GM12878 (cell line): Measurements from ENCODE around the gene NUDT14. TPM values are rescaled to one million over a fixed set of nuclear protein-coding genes. Genes with fewer than 3 reads are reported as not detected.

Experiments
- ATAC-seq: fragments of 200-7000 bp; cut with Tn5 transposase; 3 replicates; pipeline ENCODE4 v1.9.1; 2020; ENCODE audit warnings: mild to moderate bottlenecking, moderate library complexity
- BruUV-seq: library from RNA; stranded (reverse); fragments of 400-500 nt; replicated peaks from 2 replicates; lab custom pipeline; 2021; lab: Mats Ljungman, UMichigan
- CTCF ChIA-PET: fragments of 300-600 bp; sonication (Branson Sonifier 250); formaldehyde crosslinking; extraction: SDS; loops from one replicate; lab custom pipeline; 2021; ENCODE audit warnings: inconsistent platforms; lab: Yijun Ruan, JAX
- POLR2A ChIA-PET: fragments of 350-600 bp; formaldehyde crosslinking; extraction: SDS; loops from one replicate; lab custom pipeline; 2021; ENCODE audit warnings: inconsistent platforms; lab: Charles Lee
- RAD21 ChIA-PET: fragments of 300-600 bp; sonication (Branson Sonifier 250); formaldehyde crosslinking; loops from one replicate; lab custom pipeline; 2023; ENCODE audit warnings: antibody characterized with exemption; ENCODE audit not compliant: unreplicated experiment; lab: Charles Lee
- SMC1A ChIA-PET: fragments of 300-600 bp; sonication (Branson Sonifier 250); formaldehyde crosslinking; loops from one replicate; lab custom pipeline; 2023; ENCODE audit not compliant: unreplicated experiment, uncharacterized antibody; lab: Charles Lee
- DNase-seq: peaks from one replicate; pipeline ENCODE4 v3.0.0-alpha.2; 2011; ENCODE audit warnings: low read depth, low spot score
- FAIRE-seq: peaks from 3 replicates; lab custom pipeline; 2011; peaks lifted over from hg19 to GRCh38; lab: Jason Lieb, UNC
- H2AFZ ChIP-seq: 2 replicates; pipeline ENCODE4 v1.6.0; 2011; ENCODE audit warnings: low read depth, low read length, control low read depth; ENCODE audit not compliant: control insufficient read depth
- H3K27ac ChIP-seq: 2 replicates; pipeline ENCODE4 v1.5.1; 2011; ENCODE audit warnings: control low read depth; ENCODE audit not compliant: control insufficient read depth, insufficient read depth
- H3K27me3 ChIP-seq, 2 experiments: replicated peaks in 1 of 2; 2 replicates each; pipeline versions ENCODE4 v1.6.0 to v1.6.1; 2011; ENCODE audit warnings: low read length in 1 of 2; ENCODE audit not compliant: control insufficient read depth in 2 of 2, insufficient read depth in 2 of 2
- H3K36me3 ChIP-seq, 2 experiments: 2 replicates each; pipeline ENCODE4 v1.5.1; 2011; ENCODE audit warnings: low read length in 1 of 2; ENCODE audit not compliant: control insufficient read depth in 2 of 2, insufficient read depth in 2 of 2
- H3K4me1 ChIP-seq: 2 replicates; pipeline ENCODE4 v1.6.1; 2011; ENCODE audit warnings: mild to moderate bottlenecking, low read length, moderate library complexity, mixed read lengths; ENCODE audit not compliant: control insufficient read depth, insufficient read depth
- H3K4me2 ChIP-seq: 2 replicates; pipeline ENCODE4 v1.6.0; 2011; ENCODE audit warnings: control low read depth; ENCODE audit not compliant: control insufficient read depth, insufficient read depth
- H3K4me3 ChIP-seq: fragments of 200-600 bp; sonication (generic); 2 replicates; pipeline ENCODE4 v1.5.1; 2016
- H3K79me2 ChIP-seq: 2 replicates; pipeline ENCODE4 v1.6.0; 2011; ENCODE audit warnings: low read length; ENCODE audit not compliant: control insufficient read depth, insufficient read depth
- H3K9ac ChIP-seq: 2 replicates; pipeline ENCODE4 v1.8.0; 2011; ENCODE audit warnings: low read length, control low read depth, mixed read lengths; ENCODE audit not compliant: control insufficient read depth, insufficient read depth
- H3K9me3 ChIP-seq: replicated peaks from 3 replicates; pipeline ENCODE4 v1.5.1; 2011; ENCODE audit warnings: mild to moderate bottlenecking, low read length; ENCODE audit not compliant: control insufficient read depth, insufficient read depth
- H4K20me1 ChIP-seq: 2 replicates; pipeline ENCODE4 v1.6.0; 2011; ENCODE audit not compliant: control insufficient read depth, insufficient read depth
- CBFB ChIP-seq: IDR thresholded peaks from 2 replicates; pipeline ENCODE4 v1.6.1; 2016; ENCODE audit warnings: antibody characterized with exemption, low read depth
- CBX5 ChIP-seq: sonication (generic); IDR thresholded peaks from 2 replicates; pipeline ENCODE4 v1.6.1; 2016; ENCODE audit warnings: low read depth, moderate library complexity, mild to moderate bottlenecking, inconsistent platforms
- CHD4 ChIP-seq: fragments of 200-600 bp; sonication (generic); IDR thresholded peaks from 2 replicates; pipeline ENCODE4 v1.6.1; 2016; ENCODE audit warnings: mild to moderate bottlenecking
- EED ChIP-seq: sonication (generic); IDR thresholded peaks from 2 replicates; pipeline ENCODE4 v1.6.1; 2016; ENCODE audit warnings: antibody characterized with exemption, low read depth
- HDAC2 ChIP-seq: fragments of 200-600 bp; sonication (generic); IDR thresholded peaks from 2 replicates; pipeline ENCODE4 v1.6.1; 2017
- NR2C1 ChIP-seq: fragments of 450-650 bp; IDR thresholded peaks from 2 replicates; pipeline ENCODE4 v1.6.1; 2017; ENCODE audit warnings: antibody characterized with exemption, mild to moderate bottlenecking, moderate library complexity
- RAD21 ChIP-seq: IDR thresholded peaks from 2 replicates; pipeline ENCODE4 v1.6.1; 2011; ENCODE audit warnings: mild to moderate bottlenecking, low read depth, low read length, moderate library complexity; ENCODE audit not compliant: insufficient read depth
- SUZ12 ChIP-seq: fragments of 200-600 bp; sonication (generic); IDR thresholded peaks from one replicate; pipeline ENCODE4 v1.6.1; 2018; ENCODE audit warnings: antibody characterized with exemption, mild to moderate bottlenecking; ENCODE audit not compliant: unreplicated experiment
- TARDBP ChIP-seq: IDR thresholded peaks from 2 replicates; pipeline ENCODE4 v1.6.1; 2016; ENCODE audit warnings: borderline replicate concordance
- WRNIP1 ChIP-seq: IDR thresholded peaks from 2 replicates; pipeline ENCODE4 v1.6.1; 2011; ENCODE audit warnings: low read depth, low read length, improper control_type of control experiment, borderline replicate concordance
- ZSCAN29 ChIP-seq: fragments of 450-650 bp; IDR thresholded peaks from 2 replicates; pipeline ENCODE4 v1.6.1; 2017; ENCODE audit warnings: mild to moderate bottlenecking, moderate library complexity
- WGBS: methylation state at CpG from one replicate; pipeline ENCODE4 v1.1.6; 2016; ENCODE audit warnings: low lambda C conversion rate; ENCODE audit not compliant: insufficient replicate concordance, insufficient coverage; ENCODE audit errors: missing lambda C conversion rate; 5-methylcytosine and 5-hydroxymethylcytosine counted together
- in situ Hi-C: fragments of 300-500 bp; cut with MboI; formaldehyde crosslinking; loops from 9 replicates; pipeline ENCODE4 v1.14.3; 2018; ENCODE audit warnings: mixed read lengths
- intact Hi-C: fragments of 100-400 bp; cut with micrococcal nuclease; formaldehyde crosslinking; loops from one replicate; pipeline ENCODE4 v1.14.2; 2022; ENCODE audit not compliant: unreplicated experiment
- polyA plus RNA-seq, 11 experiments: library from polyadenylated mRNA; depleted of rRNA in 4 of 11; unstranded in 6 of 11; stranded (reverse) in 5 of 11; fragments of >200 nt; fragmentation: Nextera tagmentation in 4 of 11; fragmentation: Illumina TruSeq in 1 of 11; extraction: Ambion mirVana in 4 of 11; extraction: Trizol in 1 of 11; gene quantifications; 1 replicate in 1 of 11; 2 replicates in 10 of 11; pipeline versions ENCODE4 v1.2.1 to v1.2.3, GENCODE V29; 2011 to 2016; ENCODE audit warnings: inconsistent platforms in 2 of 11, missing spikeins in 2 of 11, low read depth in 1 of 11
- total RNA-seq, 4 experiments: library from RNA; depleted of rRNA in 3 of 4; stranded (reverse); fragments of >200 nt in 3 of 4; fragmentation: Illumina TruSeq in 1 of 4; extraction: Trizol in 1 of 4; gene quantifications; 2 replicates each; pipeline versions ENCODE4 v1.2.1 to v1.2.3, GENCODE V29; 2013 to 2021
- TF ChIP-seq, protein P1 (sequence below): fragments of 450-650 bp; IDR thresholded peaks from 2 replicates; pipeline ENCODE4 v1.6.1; 2017; ENCODE audit warnings: mild to moderate bottlenecking, moderate library complexity
- TF ChIP-seq, protein P2 (sequence below): fragments of 450-650 bp; IDR thresholded peaks from 2 replicates; pipeline ENCODE4 v1.6.1; 2016; ENCODE audit warnings: mild to moderate bottlenecking

The NUDT14 gene
- total and polyA plus RNA-seq, 10 of the 15 experiments (the other 5 are each of a cell fraction or from before 2014, with no cell fraction given), result 0.62 to 6.8 (median 4.3) TPM; not detected in 1

DNA sequence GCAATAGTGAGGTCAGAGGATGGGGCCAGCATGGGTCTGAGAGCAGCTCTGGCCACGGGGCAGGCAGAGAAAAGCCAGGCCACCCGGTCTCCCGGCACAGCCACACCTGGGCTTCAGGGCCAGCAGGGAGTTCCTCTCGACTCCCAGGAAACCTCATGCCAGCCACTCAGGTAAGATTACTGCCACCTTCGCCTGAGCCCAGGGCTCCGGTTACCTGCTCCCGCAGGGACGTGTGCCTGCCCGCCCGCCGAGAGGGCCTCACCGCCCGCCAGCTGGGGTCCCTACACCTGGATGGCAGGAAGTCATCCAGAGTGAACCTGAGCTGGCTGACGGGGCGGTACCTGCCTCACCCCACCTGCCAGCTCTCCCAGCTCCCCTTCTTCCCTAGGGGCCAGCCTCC, 19.8 kb downstream of the NUDT14 start:
- intact Hi-C loops (loop anchor here (10.0 kb wide), 1 partner anchor 67 kb away; no protein-coding TSS in a partner anchor), in situ Hi-C loops (no loop called here)
- ATAC-seq, result no peak

More for the DNA sequence above, 19.8 kb downstream of the NUDT14 start:
- Histone ChIP-seq H3K27me3 (no peaks in the 10 kb centered on the region), H3K4me1 (no peaks in the 10 kb centered on the region), H3K4me2 (no peak overlapping the region), H3K27ac (no peak overlapping the region), H3K79me2 (no peaks in the 10 kb centered on the region), H3K9ac (no peak overlapping the region), H3K36me3 (no peaks in the 10 kb centered on the region), H2AFZ (no peak overlapping the region), H3K9me3 (no peaks in the 10 kb centered on the region), H4K20me1 (0 out of 2 replicates have a peak, but pooled peaks cover 2% of the 10 kb centered on the region), H3K4me3 (no peak overlapping the region)
- no peak for TF ChIP-seq HDAC2
- no peak for TF ChIP-seq SUZ12
- TF ChIP-seq CBFB, result no peak
- no peak for TF ChIP-seq EED
- TF ChIP-seq RAD21, result no peak
- no peak for TF ChIP-seq WRNIP1
- no peak for TF ChIP-seq CBX5
- TF ChIP-seq, protein P1, sequence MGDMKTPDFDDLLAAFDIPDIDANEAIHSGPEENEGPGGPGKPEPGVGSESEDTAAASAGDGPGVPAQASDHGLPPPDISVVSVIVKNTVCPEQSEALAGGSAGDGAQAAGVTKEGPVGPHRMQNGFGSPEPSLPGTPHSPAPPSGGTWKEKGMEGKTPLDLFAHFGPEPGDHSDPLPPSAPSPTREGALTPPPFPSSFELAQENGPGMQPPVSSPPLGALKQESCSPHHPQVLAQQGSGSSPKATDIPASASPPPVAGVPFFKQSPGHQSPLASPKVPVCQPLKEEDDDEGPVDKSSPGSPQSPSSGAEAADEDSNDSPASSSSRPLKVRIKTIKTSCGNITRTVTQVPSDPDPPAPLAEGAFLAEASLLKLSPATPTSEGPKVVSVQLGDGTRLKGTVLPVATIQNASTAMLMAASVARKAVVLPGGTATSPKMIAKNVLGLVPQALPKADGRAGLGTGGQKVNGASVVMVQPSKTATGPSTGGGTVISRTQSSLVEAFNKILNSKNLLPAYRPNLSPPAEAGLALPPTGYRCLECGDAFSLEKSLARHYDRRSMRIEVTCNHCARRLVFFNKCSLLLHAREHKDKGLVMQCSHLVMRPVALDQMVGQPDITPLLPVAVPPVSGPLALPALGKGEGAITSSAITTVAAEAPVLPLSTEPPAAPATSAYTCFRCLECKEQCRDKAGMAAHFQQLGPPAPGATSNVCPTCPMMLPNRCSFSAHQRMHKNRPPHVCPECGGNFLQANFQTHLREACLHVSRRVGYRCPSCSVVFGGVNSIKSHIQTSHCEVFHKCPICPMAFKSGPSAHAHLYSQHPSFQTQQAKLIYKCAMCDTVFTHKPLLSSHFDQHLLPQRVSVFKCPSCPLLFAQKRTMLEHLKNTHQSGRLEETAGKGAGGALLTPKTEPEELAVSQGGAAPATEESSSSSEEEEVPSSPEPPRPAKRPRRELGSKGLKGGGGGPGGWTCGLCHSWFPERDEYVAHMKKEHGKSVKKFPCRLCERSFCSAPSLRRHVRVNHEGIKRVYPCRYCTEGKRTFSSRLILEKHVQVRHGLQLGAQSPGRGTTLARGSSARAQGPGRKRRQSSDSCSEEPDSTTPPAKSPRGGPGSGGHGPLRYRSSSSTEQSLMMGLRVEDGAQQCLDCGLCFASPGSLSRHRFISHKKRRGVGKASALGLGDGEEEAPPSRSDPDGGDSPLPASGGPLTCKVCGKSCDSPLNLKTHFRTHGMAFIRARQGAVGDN, result no peak
- TF ChIP-seq TARDBP, result no peak
- TF ChIP-seq NR2C1, result no peak
- no peak for TF ChIP-seq ZSCAN29
- TF ChIP-seq, protein P2, sequence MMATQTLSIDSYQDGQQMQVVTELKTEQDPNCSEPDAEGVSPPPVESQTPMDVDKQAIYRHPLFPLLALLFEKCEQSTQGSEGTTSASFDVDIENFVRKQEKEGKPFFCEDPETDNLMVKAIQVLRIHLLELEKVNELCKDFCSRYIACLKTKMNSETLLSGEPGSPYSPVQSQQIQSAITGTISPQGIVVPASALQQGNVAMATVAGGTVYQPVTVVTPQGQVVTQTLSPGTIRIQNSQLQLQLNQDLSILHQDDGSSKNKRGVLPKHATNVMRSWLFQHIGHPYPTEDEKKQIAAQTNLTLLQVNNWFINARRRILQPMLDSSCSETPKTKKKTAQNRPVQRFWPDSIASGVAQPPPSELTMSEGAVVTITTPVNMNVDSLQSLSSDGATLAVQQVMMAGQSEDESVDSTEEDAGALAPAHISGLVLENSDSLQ, result no peak
- no peak for TF ChIP-seq CHD4
- ChIA-PET RAD21 (no interaction called here), SMC1A (no interaction called here), CTCF (no interaction called here), POLR2A (no interaction called here)
- BruUV-seq, result no TSS peak
- WGBS, result 46% methylated on average over 15 of the region's 15 CpGs
- DNase-seq (no peak), FAIRE-seq (no peak)
